ENCODE data around the gene SIL1. TPM values are rescaled to one million over a fixed set of nuclear protein-coding genes. Genes with fewer than 3 reads are reported as not detected.

SIL1 gene
- total and polyA plus RNA-seq, 2 of the 8 experiments (the other 6 are each of a cell fraction or from before 2014, with no cell fraction given) = 8.3 to 12.8 TPM

DNA sequence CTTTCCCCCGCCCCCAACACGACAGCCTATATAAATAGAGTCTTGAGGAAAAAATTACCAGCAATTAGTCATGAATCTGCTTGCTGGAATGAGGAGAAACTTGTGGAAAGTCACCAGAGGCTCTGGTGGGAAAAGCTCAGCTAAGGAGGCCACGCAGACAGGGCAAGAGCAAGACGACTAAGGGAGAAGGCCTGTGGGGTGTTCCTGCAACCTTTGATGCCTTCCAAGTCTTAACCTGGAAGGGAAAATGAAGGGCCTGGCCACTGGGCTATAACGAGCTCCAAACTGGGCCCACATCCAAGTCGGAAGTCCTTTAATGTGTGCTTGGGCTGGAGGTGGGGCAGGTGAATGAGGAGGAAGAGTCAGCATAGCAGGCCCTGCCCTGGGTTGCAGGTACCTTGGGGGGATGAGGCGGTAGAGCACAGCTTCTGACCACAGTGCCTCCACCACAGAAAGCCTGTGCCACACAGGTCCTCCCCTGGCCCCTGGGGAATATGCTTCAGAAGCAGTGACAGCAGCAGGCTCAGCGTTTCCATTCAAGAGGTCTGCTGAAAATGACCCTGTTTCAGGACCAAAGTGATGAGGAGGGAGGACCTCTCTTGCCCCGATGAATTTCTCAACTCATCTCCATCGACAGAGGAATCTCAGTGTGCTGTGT is 230.2 kb downstream of the SIL1 start (continued):
- TF ChIP-seq, protein P1, sequence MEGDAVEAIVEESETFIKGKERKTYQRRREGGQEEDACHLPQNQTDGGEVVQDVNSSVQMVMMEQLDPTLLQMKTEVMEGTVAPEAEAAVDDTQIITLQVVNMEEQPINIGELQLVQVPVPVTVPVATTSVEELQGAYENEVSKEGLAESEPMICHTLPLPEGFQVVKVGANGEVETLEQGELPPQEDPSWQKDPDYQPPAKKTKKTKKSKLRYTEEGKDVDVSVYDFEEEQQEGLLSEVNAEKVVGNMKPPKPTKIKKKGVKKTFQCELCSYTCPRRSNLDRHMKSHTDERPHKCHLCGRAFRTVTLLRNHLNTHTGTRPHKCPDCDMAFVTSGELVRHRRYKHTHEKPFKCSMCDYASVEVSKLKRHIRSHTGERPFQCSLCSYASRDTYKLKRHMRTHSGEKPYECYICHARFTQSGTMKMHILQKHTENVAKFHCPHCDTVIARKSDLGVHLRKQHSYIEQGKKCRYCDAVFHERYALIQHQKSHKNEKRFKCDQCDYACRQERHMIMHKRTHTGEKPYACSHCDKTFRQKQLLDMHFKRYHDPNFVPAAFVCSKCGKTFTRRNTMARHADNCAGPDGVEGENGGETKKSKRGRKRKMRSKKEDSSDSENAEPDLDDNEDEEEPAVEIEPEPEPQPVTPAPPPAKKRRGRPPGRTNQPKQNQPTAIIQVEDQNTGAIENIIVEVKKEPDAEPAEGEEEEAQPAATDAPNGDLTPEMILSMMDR (IDR thresholded peaks at IDR 0.05; ENCODE audit: control extremely low read depth in 1 of 3, insufficient read depth in 1 of 3, low read depth in 1 of 3, low read length in 3 of 3) = no peak
- TF ChIP-seq BRCA1 (IDR thresholded peaks at IDR 0.05; ENCODE audit: low read depth, low read length) = no peak
- TF ChIP-seq TAF1 (IDR thresholded peaks at IDR 0.05; ENCODE audit: low read depth, low read length) = no peak
- no peak for TF ChIP-seq NANOG (IDR thresholded peaks at IDR 0.05; ENCODE audit: insufficient read depth, low read depth, low read length, poor library complexity, severe bottlenecking)
- TF ChIP-seq PHF8 (conservative IDR thresholded peaks at IDR 0.05; ENCODE audit: low read depth, low read length) = no peak
- no peak for TF ChIP-seq HDAC6 (IDR thresholded peaks at IDR 0.05; ENCODE audit: low read depth, low read length)
